Measurements from ENCODE around the gene CRAT. TPM values are rescaled to one million over a fixed set of nuclear protein-coding genes. Genes with fewer than 3 reads are reported as not detected.
A peak's percentile ranks its signal among the peaks of the same experiment; 100 is the strongest.

CRAT gene
- total and polyA plus RNA-seq, 2 experiments from 2014 or later = 40.4 to 64.6 TPM

GRCh38 chr9:129068110-129068509, 42.5 kb downstream of the CRAT start:
- H3K4me3 ChIP-seq = no peak overlapping the region
- H2AFZ ChIP-seq = no peak overlapping the region
- H3K36me3 ChIP-seq (replicated peaks; ENCODE audit: insufficient read depth, low read depth) = no peaks in the 10 kb centered on the region
- DNase-seq (ENCODE audit: low spot score) = no peak
- 98% methylated on average over 19 of the region's 19 CpGs for WGBS (ENCODE audit: low lambda C conversion rate, missing lambda C conversion rate)
- TF ChIP-seq CTCF (IDR thresholded peaks at IDR 0.05; ENCODE audit: poor library complexity) = no peak
- no peak for TF ChIP-seq EZH2phosphoT487 (IDR thresholded peaks at IDR 0.05; ENCODE audit: low read depth, severe bottlenecking, unreplicated experiment)
- TF ChIP-seq EZH2 (IDR thresholded peaks at IDR 0.05; ENCODE audit: borderline replicate concordance) = no peak
- H4K20me1 ChIP-seq (ENCODE audit: insufficient read depth, poor library complexity, severe bottlenecking) = no peaks in the 10 kb centered on the region
- no peaks in the 10 kb centered on the region for H3K9me3 ChIP-seq (ENCODE audit: low read depth)
- H3K9me2 ChIP-seq (replicated peaks; ENCODE audit: insufficient read depth) = no peaks in the 10 kb centered on the region
- no peak overlapping the region for H3K4me2 ChIP-seq
- no peaks in the 10 kb centered on the region for H3K4me1 ChIP-seq (ENCODE audit: insufficient read depth)
- no peaks in the 10 kb centered on the region for H3K79me2 ChIP-seq
- H3K27ac ChIP-seq = no peak overlapping the region
- no peaks in the 10 kb centered on the region for H3K27me3 ChIP-seq

- Histone ChIP-seq H3K79me2 (no peaks in the 10 kb centered on the region), H3K4me1 (ENCODE audit: insufficient read depth) (no peaks in the 10 kb centered on the region), H3K36me3 (replicated peaks; ENCODE audit: insufficient read depth, low read depth) (no peaks in the 10 kb centered on the region), H3K4me3 (no peak overlapping the region), H2AFZ (no peak overlapping the region), H4K20me1 (ENCODE audit: insufficient read depth, poor library complexity, severe bottlenecking) (no peaks in the 10 kb centered on the region), H3K9me2 (replicated peaks; ENCODE audit: insufficient read depth) (no peaks in the 10 kb centered on the region), H3K27me3 (no peaks in the 10 kb centered on the region), H3K4me2 (no peak overlapping the region), H3K9me3 (ENCODE audit: low read depth) (no peaks in the 10 kb centered on the region), H3K27ac (no peak overlapping the region)
- WGBS (ENCODE audit: low lambda C conversion rate, missing lambda C conversion rate) = 91% methylated on average over 7 of the region's 8 CpGs
- peak; percentile 13 for DNase-seq (ENCODE audit: low spot score)
- TF ChIP-seq EZH2 (IDR thresholded peaks at IDR 0.05; ENCODE audit: borderline replicate concordance) = no peak
- no peak for TF ChIP-seq CTCF (IDR thresholded peaks at IDR 0.05; ENCODE audit: poor library complexity)
- TF ChIP-seq EZH2phosphoT487 (IDR thresholded peaks at IDR 0.05; ENCODE audit: low read depth, severe bottlenecking, unreplicated experiment) = no peak
These were observed 46.1 kb downstream of the CRAT start for GRCh38 chr9:129064499-129064908.

GRCh38 chr9:129063061-129063460, 47.5 kb downstream of the CRAT start:
- Histone ChIP-seq H3K4me2 (no peak overlapping the region), H3K4me1 (ENCODE audit: insufficient read depth) (no peaks in the 10 kb centered on the region), H3K9me2 (replicated peaks; ENCODE audit: insufficient read depth) (no peaks in the 10 kb centered on the region), H3K27ac (no peak overlapping the region), H3K4me3 (no peak overlapping the region), H3K79me2 (no peaks in the 10 kb centered on the region), H3K27me3 (no peaks in the 10 kb centered on the region), H3K9me3 (ENCODE audit: low read depth) (no peaks in the 10 kb centered on the region), H2AFZ (no peak overlapping the region), H4K20me1 (ENCODE audit: insufficient read depth, poor library complexity, severe bottlenecking) (no peaks in the 10 kb centered on the region), H3K36me3 (replicated peaks; ENCODE audit: insufficient read depth, low read depth) (no peaks in the 10 kb centered on the region)
- 95% methylated on average over 8 of the region's 9 CpGs for WGBS (ENCODE audit: low lambda C conversion rate, missing lambda C conversion rate)
- no peak for TF ChIP-seq EZH2 (IDR thresholded peaks at IDR 0.05; ENCODE audit: borderline replicate concordance)
- no peak for TF ChIP-seq CTCF (IDR thresholded peaks at IDR 0.05; ENCODE audit: poor library complexity)
- TF ChIP-seq EZH2phosphoT487 (IDR thresholded peaks at IDR 0.05; ENCODE audit: low read depth, severe bottlenecking, unreplicated experiment) = no peak
- no peak for DNase-seq (ENCODE audit: low spot score)

- 99% methylated on average over 12 of the region's 12 CpGs for WGBS (ENCODE audit: low lambda C conversion rate, missing lambda C conversion rate)
- no peaks in the 10 kb centered on the region for H3K36me3 ChIP-seq (replicated peaks; ENCODE audit: insufficient read depth, low read depth)
These were observed 49.6 kb downstream of the CRAT start for GRCh38 chr9:129060991-129061390.

More at GRCh38 chr9:129060991-129061390, 49.6 kb downstream of the CRAT start:
- Histone ChIP-seq H2AFZ (no peak overlapping the region), H3K4me3 (no peak overlapping the region), H4K20me1 (ENCODE audit: insufficient read depth, poor library complexity, severe bottlenecking) (no peaks in the 10 kb centered on the region), H3K4me1 (ENCODE audit: insufficient read depth) (no peaks in the 10 kb centered on the region), H3K27ac (no peak overlapping the region), H3K27me3 (no peaks in the 10 kb centered on the region), H3K4me2 (no peak overlapping the region), H3K9me2 (replicated peaks; ENCODE audit: insufficient read depth) (no peaks in the 10 kb centered on the region), H3K9me3 (ENCODE audit: low read depth) (no peaks in the 10 kb centered on the region), H3K79me2 (no peaks in the 10 kb centered on the region)
- DNase-seq (ENCODE audit: low spot score) = no peak
- TF ChIP-seq EZH2phosphoT487 (IDR thresholded peaks at IDR 0.05; ENCODE audit: low read depth, severe bottlenecking, unreplicated experiment) (no peak), CTCF (IDR thresholded peaks at IDR 0.05; ENCODE audit: poor library complexity) (no peak), EZH2 (IDR thresholded peaks at IDR 0.05; ENCODE audit: borderline replicate concordance) (no peak)

All from hepatocyte (in vitro differentiated cells).